Bronchial epithelial cell (primary cell): ENCODE measurements around the gene RMDN3. TPM values are rescaled to one million over a fixed set of nuclear protein-coding genes. Genes with fewer than 3 reads are reported as not detected.

Source experiments
- DNase-seq: peaks from one replicate; pipeline ENCODE4 v3.0.0-alpha.2; 2010; ENCODE audit warnings: low read depth
- FAIRE-seq: peaks from 2 replicates; lab custom pipeline; 2011; peaks lifted over from hg19 to GRCh38; lab: Jason Lieb, UNC
- H3K27me3 ChIP-seq: 2 replicates; pipeline ENCODE4 v1.5.1; 2011; ENCODE audit warnings: low read length; ENCODE audit not compliant: control insufficient read depth, insufficient read depth
- H3K36me3 ChIP-seq: 2 replicates; pipeline ENCODE4 v1.5.1; 2011; ENCODE audit warnings: low read length; ENCODE audit not compliant: control insufficient read depth, insufficient read depth
- H3K4me3 ChIP-seq: 2 replicates; pipeline ENCODE4 v1.5.1; 2011; ENCODE audit warnings: mild to moderate bottlenecking, low read depth, low read length, control low read depth
- CTCF ChIP-seq: IDR thresholded peaks from 2 replicates; pipeline ENCODE4 v1.5.1; 2011; ENCODE audit warnings: mild to moderate bottlenecking, moderate library complexity, low read length, control low read depth, inconsistent platforms; ENCODE audit not compliant: insufficient read depth, severe bottlenecking
- total RNA-seq: library from RNA; depleted of rRNA; stranded (reverse); fragments of >200 nt; gene quantifications from 2 replicates; pipeline ENCODE4 v1.2.1, GENCODE V29; 2014

RMDN3 gene
- total RNA-seq, 1 donor from 2014 or later: 15.0 TPM

- DNase-seq (no peak), FAIRE-seq (no peak)
- TF ChIP-seq CTCF: no peak
- Histone ChIP-seq H3K4me3 (no peak overlapping the region), H3K27me3 (no peaks in the 10 kb centered on the region), H3K36me3 (peaks cover 24% of the 10 kb centered on the region)
Observed at GRCh38 chr15:40772014-40772413, 17.0 kb upstream of the RMDN3 start.

DNA sequence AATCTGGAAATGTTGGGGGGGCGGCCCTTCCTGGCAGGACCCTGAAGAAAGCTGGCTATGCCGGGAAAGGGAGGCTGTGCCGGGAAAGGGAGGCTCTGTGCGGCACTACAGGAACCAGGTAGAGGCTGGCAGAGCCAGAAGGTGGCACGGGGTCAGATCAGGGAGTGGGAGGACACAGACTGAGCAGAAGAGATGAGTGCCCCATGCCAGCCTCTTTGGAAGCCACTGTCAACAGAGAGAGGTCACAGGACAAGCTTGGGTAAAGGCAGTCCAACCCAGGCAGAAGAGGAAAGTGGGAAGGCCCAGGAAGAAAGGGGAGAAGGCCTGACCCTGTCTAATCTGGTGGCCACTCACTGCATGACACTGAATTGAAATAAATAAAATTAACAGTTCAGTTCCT is 16.2 kb upstream of the RMDN3 start:
- DNase-seq: no peak
- H3K36me3 ChIP-seq: peaks cover 24% of the 10 kb centered on the region
- no peak overlapping the region for H3K4me3 ChIP-seq

GRCh38 chr15:40770147-40770721 is 15.2 kb upstream of the RMDN3 start:
- no peak for DNase-seq
- TF ChIP-seq CTCF: no peak
- no peak for FAIRE-seq

More for the DNA sequence above, 16.2 kb upstream of the RMDN3 start:
- no peak for TF ChIP-seq CTCF
- no peaks in the 10 kb centered on the region for H3K27me3 ChIP-seq
- FAIRE-seq: no peak

GRCh38 chr15:40769274-40770146 is 14.5 kb upstream of the RMDN3 start, which contains the start of gene C15orf62:
TSS of gene C15orf62 (plus strand) at chr15:40769980. CDS start at chr15:40770496, 516 bp downstream.
- Histone ChIP-seq H3K4me3 (peak within 1 kb of the TSS; percentile 13), H3K27me3 (no peaks in the 10 kb centered on the region)
- no peak for TF ChIP-seq CTCF

More at GRCh38 chr15:40770147-40770721, 15.2 kb upstream of the RMDN3 start:
- peak overlapping the region; percentile 13 for H3K4me3 ChIP-seq
- no peaks in the 10 kb centered on the region for H3K27me3 ChIP-seq
- H3K36me3 ChIP-seq: peaks cover 17% of the 10 kb centered on the region

DNA sequence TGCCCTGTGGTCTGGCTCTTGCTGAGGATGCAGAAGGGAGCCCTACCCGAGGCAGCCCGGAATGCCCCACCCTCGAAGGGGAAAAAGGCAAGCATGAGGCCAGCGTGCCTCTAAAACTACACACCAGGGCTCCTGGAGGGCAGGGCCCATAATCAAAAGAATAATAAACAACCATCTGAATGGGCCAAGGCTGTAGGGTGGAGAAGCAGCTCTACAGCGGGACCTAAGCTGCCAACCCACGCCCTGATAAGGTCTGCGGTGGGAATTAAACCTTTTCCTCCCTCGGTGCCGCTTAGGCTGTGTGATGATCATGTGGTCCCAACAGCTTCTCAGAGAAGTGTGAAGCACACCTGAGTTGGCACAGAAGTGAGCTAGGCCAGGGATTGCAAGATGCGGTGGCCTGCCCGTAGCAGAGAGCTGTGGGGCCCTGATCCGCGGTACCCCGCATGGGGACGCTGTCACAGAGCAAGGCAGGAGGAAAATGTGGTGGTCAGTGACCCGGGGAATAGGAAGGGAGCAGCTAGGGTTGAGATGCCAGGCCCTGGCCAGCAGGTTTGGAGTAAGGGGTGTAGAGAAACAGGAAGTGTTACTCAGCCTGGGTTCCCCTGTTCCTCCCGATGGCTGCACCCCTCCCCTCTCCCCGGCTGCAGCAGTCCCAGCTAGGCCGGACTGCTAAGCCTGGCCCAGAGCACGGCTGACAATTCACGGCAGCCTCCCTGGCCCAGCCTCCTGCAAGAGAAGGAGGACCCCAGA is 13.6 kb upstream of the RMDN3 start:
- FAIRE-seq (peak; percentile 70), DNase-seq (no peak)
- Histone ChIP-seq H3K36me3 (peaks cover 7% of the 10 kb centered on the region), H3K27me3 (no peaks in the 10 kb centered on the region), H3K4me3 (no peak overlapping the region)
- TF ChIP-seq CTCF: no peak

More at GRCh38 chr15:40769274-40770146, 14.5 kb upstream of the RMDN3 start, which contains the start of gene C15orf62:
- FAIRE-seq (no peak), DNase-seq (peak; percentile 84)
- peaks cover 13% of the 10 kb centered on the region for H3K36me3 ChIP-seq
